ENCODE data around the gene ZCCHC14. TPM values are rescaled to one million over a fixed set of nuclear protein-coding genes. Genes with fewer than 3 reads are reported as not detected.

ZCCHC14 gene
- total and polyA plus RNA-seq, 2 of the 8 experiments (the other 6 are each of a cell fraction or from before 2014, with no cell fraction given), result 8.2 to 28.2 TPM

DNA sequence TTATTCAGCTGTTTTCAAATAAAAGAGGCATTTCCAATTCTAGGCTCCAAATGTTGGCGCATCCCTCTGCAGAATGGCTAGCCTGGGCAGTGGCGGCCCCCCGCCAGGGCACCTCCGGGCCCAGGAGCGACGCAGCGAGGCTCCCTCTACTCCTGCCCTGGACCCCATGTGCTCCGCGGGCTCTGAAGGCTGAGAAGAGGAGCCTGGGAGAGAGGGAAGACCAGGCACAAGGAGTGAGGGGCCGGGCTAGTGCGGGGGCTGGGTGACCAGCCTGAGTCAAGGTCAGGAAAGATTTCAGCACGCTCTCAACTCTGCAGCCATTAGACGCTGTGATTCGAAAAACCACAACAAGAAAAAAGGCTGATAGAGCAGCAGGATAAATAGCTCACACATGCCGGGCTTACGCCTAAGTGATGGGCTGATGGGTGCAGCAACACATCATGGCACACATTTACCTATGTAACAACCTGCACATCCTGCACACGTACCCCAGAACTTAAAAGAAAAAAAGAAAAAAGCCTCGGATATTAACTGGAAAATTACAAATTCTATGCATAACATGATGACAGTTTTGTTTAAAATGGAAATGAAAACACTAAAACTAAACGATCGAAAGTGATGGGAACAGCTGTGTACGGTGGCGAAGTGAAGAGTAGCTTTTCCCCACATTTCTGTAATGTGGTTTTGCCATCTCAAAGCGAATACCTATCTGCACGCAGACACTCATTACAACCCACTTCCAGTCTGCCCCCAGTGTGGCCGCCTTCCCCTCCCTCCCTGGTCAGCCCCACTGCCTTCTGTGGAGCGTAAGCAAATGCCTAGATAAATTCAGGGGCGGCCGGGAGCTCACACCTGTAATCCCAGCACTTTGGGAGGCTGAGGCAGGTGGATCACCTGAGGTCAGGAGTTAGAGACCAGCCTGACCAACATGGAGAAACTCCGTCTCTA, 56.3 kb downstream of the ZCCHC14 start:
- no peak overlapping the region for H3K4me3 ChIP-seq (ENCODE audit: extremely low read depth in 1 of 4, insufficient read depth in 2 of 4, low read depth in 3 of 4, low read length in 4 of 4)
- 75% methylated on average over 29 of the region's 29 CpGs; no CpG with 5 or more reads in 1 of the 2 experiments for WGBS, 2 experiments (ENCODE audit: extremely low coverage in 1 of 2, insufficient coverage in 1 of 2, insufficient read length in 1 of 2, insufficient replicate concordance in 2 of 2, low coverage in 1 of 2, low lambda C conversion rate in 2 of 2, missing lambda C conversion rate in 1 of 2)
- H4K20me1 ChIP-seq (replicated peaks in 1 of 2; ENCODE audit: control insufficient read depth in 1 of 2, insufficient read depth in 2 of 2, low read length in 2 of 2), result peaks cover 3 to 4% of the 10 kb centered on the region in 2 experiments
- TF ChIP-seq ASH2L (IDR thresholded peaks at IDR 0.05; ENCODE audit: low read length), result no peak
- TF ChIP-seq POLR2A (IDR thresholded peaks at IDR 0.05; ENCODE audit: control extremely low read depth in 1 of 2, low read depth in 2 of 2, low read length in 2 of 2), result no peak

More for the DNA sequence above, 56.3 kb downstream of the ZCCHC14 start:
- peaks cover 0 to 9% (median under 1%) of the 10 kb centered on the region in 4 experiments; a peak in 5 of 7 replicates for H3K4me1 ChIP-seq (replicated peaks in 1 of 4; ENCODE audit: control insufficient read depth in 3 of 4, insufficient read depth in 4 of 4, low read length in 3 of 4)
- no peak overlapping the region for H3K9ac ChIP-seq (replicated peaks in 1 of 4; ENCODE audit: extremely low read depth in 1 of 4, low read depth in 3 of 4, low read length in 3 of 4)
- no peaks in the 10 kb centered on the region for H3K23me2 ChIP-seq (ENCODE audit: low read depth, low read length)
- DNase-seq (ENCODE audit: low read depth in 1 of 2, low spot score in 2 of 2), result no peak
- no peak overlapping the region for H2BK20ac ChIP-seq (ENCODE audit: low read length)
- peaks cover 3% of the 10 kb centered on the region; the same call in 1 of the 2 replicates for H3K79me1 ChIP-seq (ENCODE audit: low read depth, low read length)
- no peak overlapping the region for H3K4ac ChIP-seq (replicated peaks; ENCODE audit: insufficient read length, low read depth, low read length)
- POLR2A ChIA-PET (ENCODE audit: partially characterized antibody), result no interaction called here
- no peak overlapping the region for H3K23ac ChIP-seq (ENCODE audit: insufficient read length)
- no peaks in the 10 kb centered on the region for H3K27me3 ChIP-seq (replicated peaks in 1 of 4; ENCODE audit: control insufficient read depth in 3 of 4, extremely low read depth in 1 of 4, insufficient read depth in 3 of 4, low read length in 3 of 4)
- no peak overlapping the region for H3K27ac ChIP-seq (ENCODE audit: low read depth, low read length)
- H3K9me3 ChIP-seq (ENCODE audit: insufficient read depth in 2 of 2, low read depth in 1 of 2, low read length in 1 of 2), result no peaks in the 10 kb centered on the region
- H2AK5ac ChIP-seq (ENCODE audit: low read depth, low read length), result no peak overlapping the region
- no peak overlapping the region for H4K91ac ChIP-seq (replicated peaks; ENCODE audit: insufficient read length, low read length)
- CTCF ChIA-PET (ENCODE audit: partially characterized antibody), result interaction anchor here (0.6 to 5.4 kb wide), 5 partner anchors 8 to 1611 kb away, joined by 3 to 22 read pairs (median 3); no protein-coding TSS in a partner anchor
- no peak overlapping the region for H4K5ac ChIP-seq (ENCODE audit: insufficient read length, low read depth, low read length)
- H3K14ac ChIP-seq (ENCODE audit: insufficient read length), result no peak overlapping the region
- no peak overlapping the region for H2BK15ac ChIP-seq (ENCODE audit: low read length)
- no peak overlapping the region for H3K18ac ChIP-seq (ENCODE audit: extremely low read depth, low read length)
- H3K56ac ChIP-seq (replicated peaks; ENCODE audit: insufficient read length, low read depth, low read length), result no peak overlapping the region
- no peak for FAIRE-seq
- no peaks in the 10 kb centered on the region; a peak in 1 of 4 replicates for H3K79me2 ChIP-seq (ENCODE audit: control insufficient read depth in 1 of 2, insufficient read depth in 2 of 2, low read length in 2 of 2)
- H4K8ac ChIP-seq (ENCODE audit: extremely low read depth, insufficient read depth, low read length), result no peak overlapping the region; the same call in 1 of the 2 replicates
- H3K4me2 ChIP-seq (ENCODE audit: insufficient read depth in 1 of 2, low read depth in 2 of 2, low read length in 2 of 2), result no peak overlapping the region
- peaks cover 0 to under 1% (median 0%) of the 10 kb centered on the region in 4 experiments; a peak in 2 of 8 replicates for H3K36me3 ChIP-seq (ENCODE audit: control insufficient read depth in 2 of 4, insufficient read depth in 4 of 4, low read length in 3 of 4)
- no peak overlapping the region for H2BK5ac ChIP-seq (ENCODE audit: low read depth, low read length)
- H2AFZ ChIP-seq (ENCODE audit: low read length), result no peak overlapping the region
- no peak overlapping the region for H2BK12ac ChIP-seq (ENCODE audit: low read depth, low read length)
- H2BK120ac ChIP-seq (replicated peaks; ENCODE audit: low read depth, low read length), result no peak overlapping the region
